H1 (cell line): Measurements from ENCODE around the gene PRSS50.

ENCODE experiments used
- ATF3 ChIP-seq: IDR thresholded peaks from 2 replicates; pipeline ENCODE4 v1.6.1; 2011; ENCODE audit warnings: low read depth, mild to moderate bottlenecking, low read length; ENCODE audit not compliant: insufficient read depth
- CTCF ChIP-seq, 3 experiments: IDR thresholded peaks; 1 replicate in 2 of 3; 2 replicates in 1 of 3; pipeline versions ENCODE4 v1.5.1 to v1.6.1; 2011; ENCODE audit warnings: low read length in 3 of 3, mild to moderate bottlenecking in 3 of 3, inconsistent platforms in 2 of 3, low read depth in 1 of 3, moderate library complexity in 1 of 3; ENCODE audit not compliant: insufficient read depth in 1 of 3; ENCODE audit errors: control extremely low read depth in 1 of 3
- POLR2A ChIP-seq, 2 experiments: IDR thresholded peaks; 1 replicate in 1 of 2; 2 replicates in 1 of 2; pipeline ENCODE4 v1.6.1; 2011; ENCODE audit warnings: low read depth in 2 of 2, low read length in 2 of 2, mild to moderate bottlenecking in 2 of 2; ENCODE audit errors: control extremely low read depth in 1 of 2
- POU5F1 ChIP-seq: IDR thresholded peaks from 2 replicates; pipeline ENCODE4 v1.6.1; 2011; ENCODE audit warnings: low read depth, mild to moderate bottlenecking, low read length, moderate library complexity
- YY1 ChIP-seq: IDR thresholded peaks from 2 replicates; pipeline ENCODE4 v1.6.1; 2011; ENCODE audit warnings: low read depth, mild to moderate bottlenecking, low read length

DNA sequence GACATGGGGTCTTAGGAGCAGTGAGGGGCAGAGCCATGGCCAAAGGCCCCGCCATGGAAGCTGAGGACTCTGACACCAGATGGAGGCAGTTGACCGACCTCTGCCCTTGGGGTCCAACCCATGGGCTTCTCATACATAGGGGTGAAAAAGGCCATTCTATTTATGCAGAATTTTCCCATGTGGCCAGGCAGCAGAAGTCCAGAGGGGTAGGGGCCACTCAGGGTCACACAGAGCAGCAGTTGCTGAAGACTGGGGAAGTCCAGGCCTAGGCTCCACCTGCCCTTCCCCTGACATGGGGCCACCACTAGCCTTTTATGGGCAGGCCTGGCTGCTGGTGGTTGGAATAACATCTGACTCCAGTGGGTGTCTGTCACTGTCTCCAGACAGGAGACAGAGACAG is 6.4 kb downstream of the PRSS50 start:
- TF ChIP-seq CTCF (IDR thresholded peaks at IDR 0.05; ENCODE audit: control extremely low read depth in 1 of 3, insufficient read depth in 1 of 3, low read depth in 1 of 3, low read length in 3 of 3), result no peak
- TF ChIP-seq YY1, result no peak
- TF ChIP-seq POLR2A (IDR thresholded peaks at IDR 0.05; ENCODE audit: control extremely low read depth in 1 of 2, low read depth in 2 of 2, low read length in 2 of 2), result no peak
- TF ChIP-seq ATF3, result no peak
- TF ChIP-seq POU5F1, result no peak
